Gastrocnemius medialis (tissue), 4 donors: ENCODE results near the gene TTBK1. TPM values are rescaled to one million over a fixed set of nuclear protein-coding genes. Genes with fewer than 3 reads are reported as not detected.

Experiments used
- ATAC-seq, 2 donors: fragments of 150-250 bp; one replicate each; pipeline ENCODE4 v1.9.1; 2016
- DNase-seq, 2 donors: peaks; one replicate each; pipeline ENCODE4 v3.0.0-alpha.2; 2019
- H3K27ac ChIP-seq, 4 donors: fragments of 200-600 bp; sonication (generic); 1 replicate in 1 of 4; 2 replicates in 3 of 4; pipeline ENCODE4 v1.5.1; 2016 to 2018; ENCODE audit warnings: mild to moderate bottlenecking in 2 of 4, moderate library complexity in 1 of 4
- H3K27me3 ChIP-seq, 3 donors: fragments of 200-600 bp; sonication (generic) in 2 of 3; 1 replicate in 1 of 3; 2 replicates in 2 of 3; pipeline versions ENCODE4 v1.5.1 to v1.6.0; 2016 to 2019; ENCODE audit warnings: mild to moderate bottlenecking in 1 of 3, moderate library complexity in 1 of 3
- H3K36me3 ChIP-seq, 2 donors: fragments of 200-600 bp; sonication (generic) in 1 of 2; one replicate each; pipeline ENCODE4 v1.5.1; 2017 to 2018
- H3K4me1 ChIP-seq, 2 donors: fragments of 200-600 bp; sonication (generic) in 1 of 2; one replicate each; pipeline ENCODE4 v1.5.1; 2016 to 2017; ENCODE audit warnings: mild to moderate bottlenecking in 2 of 2
- H3K4me3 ChIP-seq, 4 donors: fragments of 200-600 bp; sonication (generic) in 3 of 4; 1 replicate in 1 of 4; 2 replicates in 3 of 4; pipeline ENCODE4 v1.5.1; 2016 to 2019; ENCODE audit warnings: mild to moderate bottlenecking in 2 of 4
- H3K9me3 ChIP-seq, 3 donors: fragments of 200-600 bp; sonication (generic) in 2 of 3; 1 replicate in 1 of 3; 2 replicates in 2 of 3; pipeline ENCODE4 v1.5.1; 2016 to 2019
- POLR2A ChIP-seq, 2 donors: fragments of 450-650 bp; IDR thresholded peaks; one replicate each; pipeline ENCODE4 v1.6.1; 2017; ENCODE audit warnings: antibody characterized with exemption in 2 of 2, mild to moderate bottlenecking in 2 of 2, moderate library complexity in 2 of 2
- in situ Hi-C, 4 donors: fragments of 200-750 bp; cut with MboI; loops; one replicate each; pipeline versions ENCODE4 v1.15.0 to v1.8.0; 2017; ENCODE audit warnings: low sequenced_read_pairs in 4 of 4
- intact Hi-C: fragments of 100-400 bp; cut with DNase I; formaldehyde crosslinking; loops from one replicate; pipeline ENCODE4 v1.15.1; 2023; ENCODE audit warnings: low total_unique reads
- total RNA-seq, 4 donors: library from RNA; depleted of rRNA; stranded (reverse); fragments of >200 nt; gene quantifications; one replicate each; pipeline versions ENCODE4 v1.1.0 to v1.2.3, GENCODE V29; 2016
- TF ChIP-seq, protein P1 (sequence below), 5 experiments: fragments of 450-650 bp in 3 of 5; fragments of 200-600 bp in 2 of 5; sonication (generic) in 2 of 5; IDR thresholded peaks in 4 of 5; conservative IDR thresholded peaks in 1 of 5; 1 replicate in 4 of 5; 2 replicates in 1 of 5; pipeline ENCODE4 v1.5.1; 2016 to 2019; ENCODE audit warnings: antibody characterized with exemption in 5 of 5, mild to moderate bottlenecking in 3 of 5, moderate library complexity in 3 of 5

The TTBK1 gene
- total RNA-seq, 4 donors from 2014 or later = 0.04 TPM; not detected in 3

DNA sequence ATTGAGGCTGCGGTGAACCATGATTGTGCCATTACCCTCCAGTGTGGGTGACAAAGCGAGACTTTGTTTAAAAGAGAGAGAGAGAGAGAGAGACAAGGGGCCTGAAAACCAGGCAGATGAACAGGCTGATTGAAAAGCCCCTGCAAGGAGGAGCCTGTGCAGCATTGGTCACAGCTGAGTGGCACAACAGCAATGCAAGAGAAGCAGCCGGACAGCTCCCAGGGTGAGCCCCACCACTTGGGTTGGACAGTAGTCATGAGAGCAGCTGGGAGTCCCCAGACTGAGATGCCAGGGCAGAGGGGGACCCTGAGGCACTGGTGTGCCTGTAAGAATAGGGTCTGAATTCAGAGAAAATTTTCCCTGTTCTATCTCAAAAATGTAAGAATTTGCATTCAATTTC, 24.2 kb upstream of the TTBK1 start:
- in situ Hi-C loops = no loop called here
- no peak for TF ChIP-seq POLR2A (IDR thresholded peaks at IDR 0.05)
- TF ChIP-seq, protein P1, sequence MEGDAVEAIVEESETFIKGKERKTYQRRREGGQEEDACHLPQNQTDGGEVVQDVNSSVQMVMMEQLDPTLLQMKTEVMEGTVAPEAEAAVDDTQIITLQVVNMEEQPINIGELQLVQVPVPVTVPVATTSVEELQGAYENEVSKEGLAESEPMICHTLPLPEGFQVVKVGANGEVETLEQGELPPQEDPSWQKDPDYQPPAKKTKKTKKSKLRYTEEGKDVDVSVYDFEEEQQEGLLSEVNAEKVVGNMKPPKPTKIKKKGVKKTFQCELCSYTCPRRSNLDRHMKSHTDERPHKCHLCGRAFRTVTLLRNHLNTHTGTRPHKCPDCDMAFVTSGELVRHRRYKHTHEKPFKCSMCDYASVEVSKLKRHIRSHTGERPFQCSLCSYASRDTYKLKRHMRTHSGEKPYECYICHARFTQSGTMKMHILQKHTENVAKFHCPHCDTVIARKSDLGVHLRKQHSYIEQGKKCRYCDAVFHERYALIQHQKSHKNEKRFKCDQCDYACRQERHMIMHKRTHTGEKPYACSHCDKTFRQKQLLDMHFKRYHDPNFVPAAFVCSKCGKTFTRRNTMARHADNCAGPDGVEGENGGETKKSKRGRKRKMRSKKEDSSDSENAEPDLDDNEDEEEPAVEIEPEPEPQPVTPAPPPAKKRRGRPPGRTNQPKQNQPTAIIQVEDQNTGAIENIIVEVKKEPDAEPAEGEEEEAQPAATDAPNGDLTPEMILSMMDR (IDR thresholded peaks at IDR 0.05 in 4 of 5, conservative IDR thresholded peaks at IDR 0.05 in 1 of 5) = no peak
- Histone ChIP-seq H3K36me3 (peaks cover 0 to 65% of the 10 kb centered on the region in 2 donors), H3K27me3 (no peaks in the 10 kb centered on the region), H3K4me3 (no peak overlapping the region), H3K9me3 (no peaks in the 10 kb centered on the region), H3K4me1 (no peaks in the 10 kb centered on the region), H3K27ac (no peak overlapping the region)
- no peak for DNase-seq
- no peak for ATAC-seq
- intact Hi-C loops = no loop called here

DNA sequence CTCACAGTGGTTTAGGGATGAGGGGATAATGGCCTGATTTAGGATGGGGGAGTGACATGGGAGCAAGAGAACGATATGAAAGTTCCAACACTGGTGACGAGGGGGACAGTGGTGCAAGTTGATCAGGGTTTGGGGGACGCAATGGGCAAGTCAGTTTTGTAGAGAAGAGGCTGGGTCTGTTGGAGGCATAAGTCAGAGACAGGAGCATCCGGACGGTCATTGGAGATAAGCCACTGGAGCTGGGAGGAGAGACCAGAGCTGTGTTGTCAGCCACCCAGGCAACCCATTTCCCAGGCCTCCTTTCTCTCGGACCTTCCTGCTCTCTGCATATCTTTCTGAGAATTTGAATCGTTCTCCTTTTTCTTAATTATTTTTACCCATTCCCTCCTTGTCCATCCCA, 23.5 kb upstream of the TTBK1 start:
- no peak for TF ChIP-seq POLR2A (IDR thresholded peaks at IDR 0.05)
- TF ChIP-seq, protein P1 (IDR thresholded peaks at IDR 0.05 in 4 of 5, conservative IDR thresholded peaks at IDR 0.05 in 1 of 5) = no peak
- no peaks in the 10 kb centered on the region for H3K4me1 ChIP-seq
- H3K4me3 ChIP-seq = no peak overlapping the region
- intact Hi-C loops (no loop called here), in situ Hi-C loops (no loop called here)
- no peaks in the 10 kb centered on the region for H3K9me3 ChIP-seq
- ATAC-seq (no peak), DNase-seq (no peak)
- H3K27ac ChIP-seq = no peak overlapping the region
- H3K27me3 ChIP-seq = no peaks in the 10 kb centered on the region
- H3K36me3 ChIP-seq = peaks cover 0 to 68% of the 10 kb centered on the region in 2 donors

DNA sequence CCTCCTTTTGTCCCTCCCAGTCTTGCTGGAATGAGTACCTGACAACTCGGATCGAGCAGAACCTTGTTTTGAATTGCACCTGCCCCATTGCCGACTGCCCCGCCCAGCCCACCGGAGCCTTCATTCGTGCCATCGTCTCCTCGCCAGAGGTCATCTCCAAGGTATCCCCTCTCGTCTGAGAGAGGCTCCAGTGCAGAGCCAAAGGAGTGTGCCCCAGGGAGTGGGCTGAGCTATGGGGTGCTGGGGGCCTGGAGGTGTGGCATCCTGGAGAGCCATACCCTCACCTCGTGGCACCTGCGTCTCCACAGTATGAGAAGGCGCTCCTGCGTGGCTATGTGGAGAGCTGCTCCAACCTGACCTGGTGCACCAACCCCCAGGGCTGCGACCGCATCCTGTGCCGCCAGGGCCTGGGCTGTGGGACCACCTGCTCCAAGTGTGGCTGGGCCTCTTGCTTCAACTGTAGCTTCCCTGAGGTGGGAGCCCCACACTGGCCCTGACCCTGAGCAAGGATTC, 22.8 kb upstream of the TTBK1 start:
- Histone ChIP-seq H3K27ac (no peak overlapping the region), H3K27me3 (no peaks in the 10 kb centered on the region), H3K4me1 (no peaks in the 10 kb centered on the region), H3K4me3 (no peak overlapping the region), H3K36me3 (peaks cover 0 to 61% of the 10 kb centered on the region in 2 donors), H3K9me3 (no peaks in the 10 kb centered on the region)
- TF ChIP-seq, protein P1 (IDR thresholded peaks at IDR 0.05 in 4 of 5, conservative IDR thresholded peaks at IDR 0.05 in 1 of 5) = no peak
- TF ChIP-seq POLR2A (IDR thresholded peaks at IDR 0.05) = no peak
- ATAC-seq (no peak), DNase-seq (no peak)
- intact Hi-C loops (no loop called here), in situ Hi-C loops (no loop called here)

DNA sequence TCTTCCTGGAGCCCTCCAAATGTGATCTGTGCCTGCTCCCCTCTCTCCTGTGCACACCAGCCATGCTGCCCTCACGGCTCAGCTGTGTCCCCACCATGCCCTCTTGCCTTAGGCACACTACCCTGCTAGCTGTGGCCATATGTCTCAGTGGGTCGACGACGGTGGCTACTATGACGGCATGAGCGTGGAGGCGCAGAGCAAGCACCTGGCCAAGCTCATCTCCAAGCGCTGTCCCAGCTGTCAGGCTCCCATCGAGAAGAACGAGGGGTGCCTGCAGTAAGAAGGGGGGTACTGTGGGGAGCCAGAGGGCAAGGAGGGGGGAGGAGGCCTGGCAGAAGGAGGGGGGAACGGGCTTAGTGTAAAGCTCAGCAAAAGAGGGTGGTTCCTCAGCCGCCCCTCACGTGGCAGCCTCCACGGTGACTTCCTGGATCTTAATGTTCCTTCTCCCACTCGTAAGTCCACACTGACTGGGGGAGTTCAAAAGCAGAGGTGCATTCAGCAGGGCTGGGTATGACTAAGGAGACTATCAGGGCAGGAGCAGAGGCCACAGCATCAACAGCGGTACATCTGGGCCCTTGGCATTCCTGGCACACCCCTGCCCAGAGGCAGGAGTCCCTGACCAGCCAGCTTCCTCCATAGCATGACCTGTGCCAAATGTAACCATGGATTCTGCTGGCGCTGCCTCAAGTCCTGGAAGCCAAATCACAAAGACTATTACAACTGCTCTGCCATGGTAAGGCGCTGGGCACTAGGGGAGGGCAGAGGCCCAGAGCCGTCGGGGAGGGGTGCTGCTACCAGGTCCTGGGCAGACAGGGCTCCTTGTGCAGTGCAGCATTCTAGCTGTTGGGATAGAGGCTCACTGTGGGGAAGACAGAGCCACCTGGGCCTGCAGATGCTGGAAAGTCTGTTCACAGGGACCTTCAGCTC, 22.0 kb upstream of the TTBK1 start:
- no peak for DNase-seq
- Histone ChIP-seq H3K27ac (no peak overlapping the region), H3K9me3 (no peaks in the 10 kb centered on the region), H3K27me3 (no peaks in the 10 kb centered on the region), H3K4me1 (no peaks in the 10 kb centered on the region), H3K36me3 (peaks cover 0 to 53% of the 10 kb centered on the region in 2 donors), H3K4me3 (no peak overlapping the region)
- in situ Hi-C loops (no loop called here), intact Hi-C loops (no loop called here)
- ATAC-seq = no peak
- TF ChIP-seq POLR2A (IDR thresholded peaks at IDR 0.05) = no peak
- TF ChIP-seq, protein P1 (IDR thresholded peaks at IDR 0.05 in 4 of 5, conservative IDR thresholded peaks at IDR 0.05 in 1 of 5) = no peak
